H1 (cell line): ENCODE data around the gene ERICH2. TPM values are rescaled to one million over a fixed set of nuclear protein-coding genes. Genes with fewer than 3 reads are reported as not detected.
A peak's percentile ranks its signal among the peaks of the same experiment; 100 is the strongest.

Experiments used
- CTCF ChIA-PET: fragments of 300-600 bp; sonication (Branson Sonifier 250); formaldehyde crosslinking; loops from one replicate; lab custom pipeline; 2021; ENCODE audit not compliant: partially characterized antibody; lab: Charles Lee
- POLR2A ChIA-PET: fragments of 300-600 bp; sonication (Branson Sonifier 250); formaldehyde crosslinking; loops from one replicate; lab custom pipeline; 2021; ENCODE audit warnings: inconsistent platforms; ENCODE audit not compliant: partially characterized antibody; lab: Charles Lee
- DNase-seq, 2 experiments: peaks; one replicate each; pipeline versions ENCODE4 v3.0.0 to v3.0.0-alpha.2; 2010 to 2022; ENCODE audit warnings: low spot score in 2 of 2, low read depth in 1 of 2, mixed read lengths in 1 of 2
- FAIRE-seq: peaks from 2 replicates; lab custom pipeline; 2011; peaks lifted over from hg19 to GRCh38; lab: Jason Lieb, UNC
- H2AFZ ChIP-seq: 2 replicates; pipeline ENCODE4 v1.8.1; 2012; ENCODE audit warnings: low read length, inconsistent platforms
- H2AK5ac ChIP-seq: 2 replicates; pipeline ENCODE4 v1.6.1; 2013; ENCODE audit warnings: low read depth, low read length
- H2BK120ac ChIP-seq: replicated peaks from 2 replicates; pipeline ENCODE3; 2013; ENCODE audit warnings: low read depth, low read length, inconsistent platforms
- H2BK12ac ChIP-seq: 2 replicates; pipeline ENCODE4 v1.6.1; 2013; ENCODE audit warnings: low read depth, low read length
- H2BK15ac ChIP-seq: 2 replicates; pipeline ENCODE4 v1.6.1; 2013; ENCODE audit warnings: low read length
- H2BK20ac ChIP-seq: 2 replicates; pipeline ENCODE4 v1.6.1; 2013; ENCODE audit warnings: low read length
- H2BK5ac ChIP-seq: 2 replicates; pipeline ENCODE4 v1.6.1; 2013; ENCODE audit warnings: low read depth, low read length
- H3K14ac ChIP-seq: 2 replicates; pipeline ENCODE4 v1.6.1; 2013; ENCODE audit warnings: inconsistent platforms; ENCODE audit not compliant: insufficient read length
- H3K18ac ChIP-seq: 2 replicates; pipeline ENCODE4 v1.6.1; 2013; ENCODE audit warnings: low read length; ENCODE audit errors: extremely low read depth
- H3K23ac ChIP-seq: 2 replicates; pipeline ENCODE4 v1.6.1; 2013; ENCODE audit warnings: inconsistent platforms; ENCODE audit not compliant: insufficient read length
- H3K23me2 ChIP-seq: 2 replicates; pipeline ENCODE4 v1.6.1; 2013; ENCODE audit warnings: low read depth, low read length
- H3K27ac ChIP-seq: 2 replicates; pipeline ENCODE4 v1.6.1; 2011; ENCODE audit warnings: low read depth, low read length, inconsistent platforms
- H3K27me3 ChIP-seq, 4 experiments: replicated peaks in 1 of 4; 1 replicate in 1 of 4; 2 replicates in 3 of 4; pipeline versions ENCODE4 v1.6.1 to v1.8.1; 2011 to 2013; ENCODE audit warnings: low read length in 3 of 4, mild to moderate bottlenecking in 3 of 4, inconsistent platforms in 2 of 4, mixed read lengths in 2 of 4, moderate library complexity in 1 of 4; ENCODE audit not compliant: control insufficient read depth in 3 of 4, insufficient read depth in 3 of 4; ENCODE audit errors: extremely low read depth in 1 of 4
- H3K36me3 ChIP-seq, 4 experiments: 2 replicates each; pipeline versions ENCODE4 v1.6.1 to v1.8.1; 2011 to 2013; ENCODE audit warnings: mild to moderate bottlenecking in 4 of 4, low read length in 3 of 4, moderate library complexity in 2 of 4, control low read depth in 1 of 4, inconsistent platforms in 1 of 4; ENCODE audit not compliant: insufficient read depth in 4 of 4, control insufficient read depth in 2 of 4
- H3K4ac ChIP-seq: replicated peaks from 2 replicates; pipeline ENCODE3; 2013; ENCODE audit warnings: low read length, low read depth, mixed read lengths, inconsistent platforms; ENCODE audit not compliant: insufficient read length
- H3K4me1 ChIP-seq, 4 experiments: replicated peaks in 1 of 4; 1 replicate in 1 of 4; 2 replicates in 3 of 4; pipeline versions ENCODE4 v1.6.1 to v1.8.1; 2011 to 2013; ENCODE audit warnings: low read length in 3 of 4, inconsistent platforms in 2 of 4, mixed read lengths in 1 of 4; ENCODE audit not compliant: insufficient read depth in 4 of 4, control insufficient read depth in 3 of 4
- H3K4me2 ChIP-seq, 2 experiments: 2 replicates each; pipeline versions ENCODE4 v1.6.1 to v1.8.1; 2011 to 2013; ENCODE audit warnings: low read depth in 2 of 2, low read length in 2 of 2, control low read depth in 1 of 2, inconsistent platforms in 1 of 2, mild to moderate bottlenecking in 1 of 2; ENCODE audit not compliant: insufficient read depth in 1 of 2
- H3K4me3 ChIP-seq, 4 experiments: fragments of 200-600, 300-600 bp in 1 of 4; sonication (generic), shearing (Covaris generic), sonication (Bioruptor Twin) in 1 of 4; 2 replicates each; pipeline versions ENCODE4 v1.5.1 to v1.8.1; 2011 to 2016; ENCODE audit warnings: low read length in 4 of 4, low read depth in 3 of 4, control low read depth in 2 of 4, inconsistent platforms in 2 of 4, mild to moderate bottlenecking in 2 of 4, mixed read lengths in 1 of 4, moderate library complexity in 1 of 4; ENCODE audit not compliant: insufficient read depth in 2 of 4; ENCODE audit errors: extremely low read depth in 1 of 4
- H3K56ac ChIP-seq: replicated peaks from 2 replicates; pipeline ENCODE3; 2013; ENCODE audit warnings: low read depth, mild to moderate bottlenecking, mixed read lengths, low read length, inconsistent platforms; ENCODE audit not compliant: insufficient read length
- H3K79me1 ChIP-seq: 2 replicates; pipeline ENCODE4 v1.6.1; 2013; ENCODE audit warnings: low read depth, low read length, control low read depth
- H3K79me2 ChIP-seq, 2 experiments: 2 replicates each; pipeline versions ENCODE4 v1.6.1 to v1.8.1; 2012 to 2013; ENCODE audit warnings: low read length in 2 of 2, mild to moderate bottlenecking in 2 of 2, inconsistent platforms in 1 of 2; ENCODE audit not compliant: insufficient read depth in 2 of 2, control insufficient read depth in 1 of 2
- H3K9ac ChIP-seq, 4 experiments: replicated peaks in 1 of 4; 1 replicate in 1 of 4; 2 replicates in 3 of 4; pipeline versions ENCODE4 v1.6.1 to v1.8.1; 2011 to 2013; ENCODE audit warnings: low read depth in 3 of 4, low read length in 3 of 4, control low read depth in 2 of 4, mild to moderate bottlenecking in 2 of 4, moderate library complexity in 2 of 4, inconsistent platforms in 1 of 4; ENCODE audit errors: extremely low read depth in 1 of 4
- H3K9me3 ChIP-seq, 2 experiments: 2 replicates each; pipeline versions ENCODE4 v1.6.1 to v1.8.1; 2012 to 2013; ENCODE audit warnings: mild to moderate bottlenecking in 2 of 2, moderate library complexity in 2 of 2, control low read depth in 1 of 2, inconsistent platforms in 1 of 2, low read depth in 1 of 2, low read length in 1 of 2, mixed read lengths in 1 of 2; ENCODE audit not compliant: insufficient read depth in 2 of 2
- H4K20me1 ChIP-seq, 2 experiments: replicated peaks in 1 of 2; 2 replicates each; pipeline versions ENCODE3 to v1.8.1; 2011 to 2013; ENCODE audit warnings: inconsistent platforms in 2 of 2, low read length in 2 of 2, mild to moderate bottlenecking in 1 of 2; ENCODE audit not compliant: insufficient read depth in 2 of 2, control insufficient read depth in 1 of 2
- H4K5ac ChIP-seq: 2 replicates; pipeline ENCODE4 v1.6.1; 2013; ENCODE audit warnings: low read length, low read depth, mixed read lengths, inconsistent platforms; ENCODE audit not compliant: insufficient read length
- H4K8ac ChIP-seq: 2 replicates; pipeline ENCODE4 v1.8.0; 2013; ENCODE audit warnings: mild to moderate bottlenecking, moderate library complexity, low read length, inconsistent platforms; ENCODE audit not compliant: insufficient read depth; ENCODE audit errors: extremely low read depth
- H4K91ac ChIP-seq: replicated peaks from 2 replicates; pipeline ENCODE3; 2013; ENCODE audit warnings: low read length, mixed read lengths, inconsistent platforms; ENCODE audit not compliant: insufficient read length
- CHD2 ChIP-seq: IDR thresholded peaks from 2 replicates; pipeline ENCODE4 v1.6.1; 2012; ENCODE audit warnings: low read length, improper control_type of control experiment
- EZH2 ChIP-seq: fragments of 200-600 bp; sonication (generic); IDR thresholded peaks from 2 replicates; pipeline ENCODE4 v1.7.1; 2012; ENCODE audit warnings: low read depth, mild to moderate bottlenecking, moderate library complexity, low read length, inconsistent platforms; ENCODE audit not compliant: severe bottlenecking
- RNF2 ChIP-seq: fragments of 200-900, 300-1000 bp; sonication (generic); IDR thresholded peaks from 2 replicates; pipeline ENCODE4 v1.7.1; 2016; ENCODE audit warnings: borderline replicate concordance, low read depth, mild to moderate bottlenecking, antibody characterized with exemption, low read length; ENCODE audit not compliant: poor library complexity, severe bottlenecking; ENCODE audit errors: missing control alignments
- SP2 ChIP-seq: IDR thresholded peaks from 2 replicates; pipeline ENCODE4 v1.6.1; 2012; ENCODE audit warnings: mild to moderate bottlenecking, low read length, inconsistent platforms
- SUZ12 ChIP-seq: fragments of 200-600 bp; sonication (generic); IDR thresholded peaks from 2 replicates; pipeline ENCODE4 v1.6.1; 2012; ENCODE audit warnings: mild to moderate bottlenecking, inconsistent platforms, low read length, moderate library complexity, mixed read lengths
- TAF1 ChIP-seq: IDR thresholded peaks from 2 replicates; pipeline ENCODE4 v1.6.1; 2011; ENCODE audit warnings: mild to moderate bottlenecking, low read depth, low read length
- WGBS, 2 experiments: shearing (Covaris generic) in 1 of 2; methylation state at CpG; one replicate each; pipeline versions ENCODE4 v1.1.6 to v1.1.7; 2013 to 2015; ENCODE audit warnings: low lambda C conversion rate in 2 of 2, mixed read lengths in 2 of 2, inconsistent platforms in 1 of 2, low coverage in 1 of 2, missing lambda C conversion rate in 1 of 2; ENCODE audit not compliant: insufficient replicate concordance in 2 of 2, insufficient coverage in 1 of 2, insufficient read length in 1 of 2; ENCODE audit errors: extremely low coverage in 1 of 2, missing lambda C conversion rate in 1 of 2; 5-methylcytosine and 5-hydroxymethylcytosine counted together
- polyA plus RNA-seq, 7 experiments: library from polyadenylated mRNA; depleted of rRNA in 3 of 7; stranded (reverse) in 5 of 7; unstranded in 2 of 7; fragments of >200 nt in 5 of 7; fragments of 200-250 nt in 2 of 7; gene quantifications; 1 replicate in 5 of 7; 2 replicates in 1 of 7; 4 replicates in 1 of 7; pipeline versions ENCODE4 v1.2.1 to v1.2.3, GENCODE V29; 2011 to 2013; ENCODE audit warnings: missing spikeins in 2 of 7, mixed read lengths in 2 of 7
- total RNA-seq: library from RNA; stranded (reverse); fragmentation: NEBNext Ultra II Directional; extraction: Animal tissue kit (Norgen Biotek cat#: 25700); gene quantifications from 2 replicates; pipeline ENCODE4 v1.2.1, GENCODE V29; 2021

Gene ERICH2
- total and polyA plus RNA-seq, 2 of the 8 experiments (the other 6 are each of a cell fraction or from before 2014, with no cell fraction given), result 0.20 to 2.1 TPM

DNA sequence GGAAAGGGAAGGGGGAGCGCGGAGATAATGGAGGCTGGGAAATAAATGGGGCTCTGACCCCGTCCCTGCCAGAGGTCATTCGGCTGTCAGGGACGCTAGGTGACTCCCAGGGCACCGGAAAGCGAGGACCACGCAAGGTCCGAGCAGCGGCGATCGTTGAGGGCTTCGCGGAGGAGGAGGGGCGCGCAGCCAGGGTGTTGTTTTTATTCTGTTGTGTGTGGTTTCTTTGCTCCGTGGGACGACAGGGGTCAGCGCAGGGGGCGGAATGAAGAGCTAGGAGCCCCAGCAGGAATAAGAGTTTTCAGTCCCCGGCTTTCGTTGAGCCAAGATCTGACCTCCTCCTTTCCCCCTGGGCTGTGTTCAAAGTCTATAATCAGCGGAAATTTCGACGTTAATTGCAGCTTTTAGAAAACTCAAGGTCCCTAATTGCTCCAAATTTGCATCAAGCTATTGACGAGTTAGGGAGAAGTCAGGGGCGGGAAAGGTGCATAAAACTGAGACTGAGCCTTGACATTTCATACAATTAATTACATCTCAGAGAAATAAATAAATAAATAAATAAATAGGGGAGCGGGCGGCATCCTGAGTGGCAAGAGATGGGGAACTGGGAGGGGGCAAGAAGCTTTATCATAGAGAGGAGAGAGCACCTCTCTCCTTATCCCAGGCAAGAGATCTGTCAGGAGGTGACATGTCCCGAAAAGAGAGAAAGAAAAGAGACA, 48.7 kb downstream of the ERICH2 start:
- FAIRE-seq, result no peak
- no peak overlapping the region for H4K91ac ChIP-seq
- H4K20me1 ChIP-seq, result peaks cover 0 to 7% of the 10 kb centered on the region in 2 experiments
- H2BK15ac ChIP-seq, result no peak overlapping the region
- no peak overlapping the region; the same call in 1 of the 2 replicates for H3K18ac ChIP-seq
- no peak for DNase-seq
- H3K36me3 ChIP-seq, result no peaks in the 10 kb centered on the region; a peak in 1 of 8 replicates
- no peak overlapping the region for H3K14ac ChIP-seq
- H3K9ac ChIP-seq, result no peak overlapping the region; a peak in 1 of 7 replicates
- H3K4me1 ChIP-seq, result peaks cover 5 to 70% (median 35%) of the 10 kb centered on the region in 4 experiments
- no peak overlapping the region for H3K27ac ChIP-seq
- no peak overlapping the region for H4K5ac ChIP-seq
- ChIA-PET CTCF (interaction anchor here (1.1 to 1.4 kb wide), 5 partner anchors 14 to 583 kb away, joined by 3 to 7 read pairs (median 5); no protein-coding TSS in a partner anchor), POLR2A (interaction anchor here (1.9 kb wide), 1 partner anchor 26 kb away, joined by 5 read pairs; no protein-coding TSS in a partner anchor)
- H3K27me3 ChIP-seq, result peaks cover 80 to 100% (median 95%) of the 10 kb centered on the region in 4 experiments
- H3K79me1 ChIP-seq, result no peaks in the 10 kb centered on the region
- WGBS, 2 experiments, result 5% methylated on average over 30 of the region's 30 CpGs; no CpG with 5 or more reads in 1 of the 2 experiments
- no peak overlapping the region for H3K56ac ChIP-seq
- H2AK5ac ChIP-seq, result no peak overlapping the region
- peak overlapping the region; percentile 76 to 89 for H3K4me2 ChIP-seq
- no peak overlapping the region for H2AFZ ChIP-seq
- no peak overlapping the region for H2BK120ac ChIP-seq
- no peak overlapping the region for H4K8ac ChIP-seq
- no peaks in the 10 kb centered on the region for H3K9me3 ChIP-seq
- H2BK12ac ChIP-seq, result no peak overlapping the region
- no peaks in the 10 kb centered on the region for H3K79me2 ChIP-seq
- peaks cover 43% of the 10 kb centered on the region for H3K23me2 ChIP-seq
- no peak overlapping the region for H2BK5ac ChIP-seq
- H3K4me3 ChIP-seq, result peak overlapping the region; percentile 39 to 70 (median 61); a peak in 7 of 8 replicates
- no peak overlapping the region for H3K4ac ChIP-seq
- no peak overlapping the region for H2BK20ac ChIP-seq
- no peak overlapping the region for H3K23ac ChIP-seq
- peak; percentile 2 for TF ChIP-seq EZH2
- peak; percentile 7; the same call in 1 of the 2 replicates for TF ChIP-seq SUZ12
- no peak for TF ChIP-seq TAF1
- no peak for TF ChIP-seq SP2
- no peak for TF ChIP-seq CHD2
- TF ChIP-seq RNF2, result peak; percentile 92
